Astrocyte (in vitro differentiated cells and primary cell): Measurements from ENCODE around the gene EYA2. TPM values are rescaled to one million over a fixed set of nuclear protein-coding genes. Genes with fewer than 3 reads are reported as not detected.
"Not testable (repeated sequence)": the region's sequence is repeated elsewhere in the genome, so short reads cannot be mapped to it uniquely, and the experiment has no call there.

ENCODE experiments used
- DNase-seq: peaks from one replicate; pipeline ENCODE4 v3.0.0-alpha.2; 2010; ENCODE audit warnings: low read depth
- FAIRE-seq: peaks from 2 replicates; lab custom pipeline; 2011; peaks lifted over from hg19 to GRCh38; lab: Jason Lieb, UNC
- H2AFZ ChIP-seq: 2 replicates; pipeline ENCODE4 v1.6.0; 2012; ENCODE audit warnings: low read depth, low read length, inconsistent platforms
- H3K27ac ChIP-seq: 2 replicates; pipeline ENCODE4 v1.5.1; 2011; ENCODE audit warnings: low read depth, low read length, inconsistent platforms
- H3K27me3 ChIP-seq: 2 replicates; pipeline ENCODE4 v1.6.0; 2011; ENCODE audit warnings: low read length, inconsistent platforms; ENCODE audit not compliant: insufficient read depth
- H3K36me3 ChIP-seq: 2 replicates; pipeline ENCODE4 v1.5.1; 2011; ENCODE audit warnings: low read length, inconsistent platforms; ENCODE audit not compliant: insufficient read depth
- H3K4me1 ChIP-seq: 2 replicates; pipeline ENCODE4 v1.5.1; 2011; ENCODE audit warnings: low read length, inconsistent platforms; ENCODE audit not compliant: insufficient read depth
- H3K4me2 ChIP-seq: 2 replicates; pipeline ENCODE4 v1.6.0; 2012; ENCODE audit warnings: low read length, inconsistent platforms
- H3K4me3 ChIP-seq: 2 replicates; pipeline ENCODE4 v1.5.1; 2011; ENCODE audit warnings: low read depth, mild to moderate bottlenecking, low read length, inconsistent platforms; ENCODE audit not compliant: insufficient read depth
- H3K79me2 ChIP-seq: 2 replicates; pipeline ENCODE4 v1.6.0; 2012; ENCODE audit warnings: mild to moderate bottlenecking, low read length, inconsistent platforms; ENCODE audit not compliant: insufficient read depth
- H3K9ac ChIP-seq: 2 replicates; pipeline ENCODE4 v1.6.0; 2012; ENCODE audit warnings: mild to moderate bottlenecking, low read length, inconsistent platforms
- H3K9me3 ChIP-seq: 2 replicates; pipeline ENCODE4 v1.5.1; 2012; ENCODE audit warnings: low read depth, mild to moderate bottlenecking, low read length, inconsistent platforms; ENCODE audit not compliant: insufficient read depth
- H4K20me1 ChIP-seq: 2 replicates; pipeline ENCODE4 v1.6.0; 2012; ENCODE audit warnings: low read length, inconsistent platforms; ENCODE audit not compliant: insufficient read depth
- H3K27ac Mint-ChIP-seq: one replicate; pipeline ENCODE4 v1.8.0; 2021; ENCODE audit warnings: mild to moderate bottlenecking, mixed read lengths; ENCODE audit not compliant: unreplicated experiment
- H3K27me3 Mint-ChIP-seq: one replicate; pipeline ENCODE4 v1.8.0; 2021; ENCODE audit warnings: low read depth, mixed read lengths; ENCODE audit not compliant: unreplicated experiment
- H3K36me3 Mint-ChIP-seq: one replicate; pipeline ENCODE4 v1.8.0; 2021; ENCODE audit warnings: low read depth, mixed read lengths; ENCODE audit not compliant: unreplicated experiment
- H3K4me1 Mint-ChIP-seq: one replicate; pipeline ENCODE4 v1.8.0; 2021; ENCODE audit warnings: low read depth, mixed read lengths; ENCODE audit not compliant: unreplicated experiment
- H3K4me3 Mint-ChIP-seq: one replicate; pipeline ENCODE4 v1.8.0; 2021; ENCODE audit warnings: mild to moderate bottlenecking, moderate library complexity, mixed read lengths; ENCODE audit not compliant: unreplicated experiment
- H3K9me3 Mint-ChIP-seq: one replicate; pipeline ENCODE4 v1.8.0; 2021; ENCODE audit warnings: mild to moderate bottlenecking, mixed read lengths; ENCODE audit not compliant: unreplicated experiment
- EZH2 ChIP-seq: IDR thresholded peaks from 2 replicates; pipeline ENCODE4 v1.6.1; 2012; ENCODE audit warnings: mild to moderate bottlenecking, low read length, inconsistent platforms; ENCODE audit not compliant: insufficient read depth
- total RNA-seq: library from RNA; stranded (reverse); gene quantifications from 2 replicates; pipeline ENCODE4 v1.2.1, GENCODE V29; 2021
- TF ChIP-seq, protein P1 (sequence below): IDR thresholded peaks from 2 replicates; pipeline ENCODE4 v1.5.1; 2011; ENCODE audit warnings: low read depth, mild to moderate bottlenecking, inconsistent platforms, low read length, moderate library complexity; ENCODE audit not compliant: insufficient read depth

Gene EYA2
- total RNA-seq, 1 donor from 2014 or later = 1.5 TPM

GRCh38 chr20:47202733-47203667, 308.4 kb downstream of the EYA2 start:
- H3K4me1 Mint-ChIP-seq = peaks cover 12% of the 10 kb centered on the region
- H3K36me3 Mint-ChIP-seq = peaks cover 3% of the 10 kb centered on the region
- no peaks in the 10 kb centered on the region for H3K9me3 ChIP-seq
- H4K20me1 ChIP-seq = no peaks in the 10 kb centered on the region
- no peak overlapping the region for H3K27ac ChIP-seq
- no peaks in the 10 kb centered on the region for H3K27me3 Mint-ChIP-seq
- no peak for DNase-seq
- H3K27me3 ChIP-seq = no peaks in the 10 kb centered on the region
- H3K4me2 ChIP-seq = no peak overlapping the region
- peaks cover 1% of the 10 kb centered on the region for H3K9me3 Mint-ChIP-seq
- peaks cover 6% of the 10 kb centered on the region for H3K4me1 ChIP-seq
- no peak overlapping the region for H3K9ac ChIP-seq
- H3K36me3 ChIP-seq = no peaks in the 10 kb centered on the region
- TF ChIP-seq EZH2 = no peak
- TF ChIP-seq, protein P1, sequence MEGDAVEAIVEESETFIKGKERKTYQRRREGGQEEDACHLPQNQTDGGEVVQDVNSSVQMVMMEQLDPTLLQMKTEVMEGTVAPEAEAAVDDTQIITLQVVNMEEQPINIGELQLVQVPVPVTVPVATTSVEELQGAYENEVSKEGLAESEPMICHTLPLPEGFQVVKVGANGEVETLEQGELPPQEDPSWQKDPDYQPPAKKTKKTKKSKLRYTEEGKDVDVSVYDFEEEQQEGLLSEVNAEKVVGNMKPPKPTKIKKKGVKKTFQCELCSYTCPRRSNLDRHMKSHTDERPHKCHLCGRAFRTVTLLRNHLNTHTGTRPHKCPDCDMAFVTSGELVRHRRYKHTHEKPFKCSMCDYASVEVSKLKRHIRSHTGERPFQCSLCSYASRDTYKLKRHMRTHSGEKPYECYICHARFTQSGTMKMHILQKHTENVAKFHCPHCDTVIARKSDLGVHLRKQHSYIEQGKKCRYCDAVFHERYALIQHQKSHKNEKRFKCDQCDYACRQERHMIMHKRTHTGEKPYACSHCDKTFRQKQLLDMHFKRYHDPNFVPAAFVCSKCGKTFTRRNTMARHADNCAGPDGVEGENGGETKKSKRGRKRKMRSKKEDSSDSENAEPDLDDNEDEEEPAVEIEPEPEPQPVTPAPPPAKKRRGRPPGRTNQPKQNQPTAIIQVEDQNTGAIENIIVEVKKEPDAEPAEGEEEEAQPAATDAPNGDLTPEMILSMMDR = no peak
- H3K4me3 ChIP-seq = no peak overlapping the region
- H3K4me3 Mint-ChIP-seq = no peak overlapping the region
- FAIRE-seq = no peak
- no peaks in the 10 kb centered on the region for H3K79me2 ChIP-seq
- H3K27ac Mint-ChIP-seq = no peak overlapping the region
- no peak overlapping the region for H2AFZ ChIP-seq

DNA sequence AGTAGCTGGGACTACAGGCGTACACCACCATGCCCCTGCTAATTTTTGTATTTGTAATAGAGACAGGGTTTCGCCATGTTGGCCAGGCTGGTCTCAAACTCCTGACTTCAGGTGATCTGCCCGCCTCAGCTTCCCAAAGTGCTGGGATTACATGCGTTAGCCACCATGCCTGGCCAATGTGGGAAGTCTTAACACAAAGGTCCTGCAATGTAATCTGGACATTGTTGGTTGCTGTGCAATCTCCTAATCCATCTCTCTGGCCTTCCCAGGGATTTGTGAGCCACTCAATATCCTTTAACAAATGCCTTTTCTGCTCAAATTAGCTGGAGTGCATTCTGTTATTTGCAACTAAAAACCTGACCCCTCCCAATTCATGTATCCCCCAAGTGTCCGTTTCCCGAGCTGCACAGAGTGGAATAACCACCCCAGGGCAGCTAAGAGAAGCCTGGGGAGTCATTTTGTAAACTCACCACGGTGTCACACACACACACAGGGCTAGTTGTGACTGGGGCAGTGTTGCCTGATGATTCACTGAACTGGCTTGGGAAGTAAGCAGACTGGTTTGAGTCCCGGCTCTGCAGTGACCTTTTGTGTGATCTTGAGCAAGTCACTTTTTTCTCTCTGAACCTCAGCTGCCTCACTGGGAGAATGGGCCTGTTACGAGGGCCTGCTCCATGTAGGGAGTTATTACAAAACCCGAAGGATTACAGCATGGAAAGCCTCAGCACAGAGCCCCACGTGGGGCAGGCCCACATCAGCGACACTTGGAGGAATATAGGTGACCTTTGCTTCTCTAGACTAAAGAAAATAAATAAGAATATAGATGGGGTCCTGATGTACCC, 309.6 kb downstream of the EYA2 start:
- peaks cover 1% of the 10 kb centered on the region for H3K9me3 Mint-ChIP-seq
- Histone ChIP-seq H3K9ac (no peak overlapping the region), H3K9me3 (peaks cover 2% of the 10 kb centered on the region), H4K20me1 (no peaks in the 10 kb centered on the region), H3K4me2 (no peak overlapping the region), H3K79me2 (no peaks in the 10 kb centered on the region), H3K27ac (no peak overlapping the region), H3K27me3 (no peaks in the 10 kb centered on the region), H3K4me1 (peaks cover 6% of the 10 kb centered on the region), H3K4me3 (no peak overlapping the region), H2AFZ (no peak overlapping the region), H3K36me3 (peaks cover 4% of the 10 kb centered on the region)
- no peak overlapping the region for H3K4me3 Mint-ChIP-seq
- FAIRE-seq = no peak
- peak; percentile 60 for DNase-seq
- H3K27ac Mint-ChIP-seq = peak overlapping the region; percentile 66
- H3K27me3 Mint-ChIP-seq = no peaks in the 10 kb centered on the region
- peaks cover 12% of the 10 kb centered on the region for H3K4me1 Mint-ChIP-seq
- TF ChIP-seq, protein P1 = no peak
- no peak for TF ChIP-seq EZH2
- H3K36me3 Mint-ChIP-seq = peaks cover 6% of the 10 kb centered on the region

- not testable (repeated sequence) for FAIRE-seq, H3K27ac Mint-ChIP-seq, H3K36me3 Mint-ChIP-seq, H3K27ac ChIP-seq, H3K4me2 ChIP-seq, H3K27me3 ChIP-seq, H4K20me1 ChIP-seq, DNase-seq, H3K4me1 ChIP-seq, H2AFZ ChIP-seq, H3K9me3 Mint-ChIP-seq, H3K9me3 ChIP-seq, H3K27me3 Mint-ChIP-seq, H3K4me3 ChIP-seq, H3K36me3 ChIP-seq, H3K79me2 ChIP-seq, H3K4me3 Mint-ChIP-seq, H3K9ac ChIP-seq
- H3K4me1 Mint-ChIP-seq = peaks cover 12% of the 10 kb centered on the region
Measured at GRCh38 chr20:47204850-47205122, 310.1 kb downstream of the EYA2 start.
